NCI-H226 (cell line): ENCODE results near the gene ADARB2.

Experiments used
- DNase-seq: peaks from one replicate; pipeline ENCODE4 v3.0.0-alpha.2; 2015

ADARB2 gene

GRCh38 chr10:1376384-1376945 lies 360.9 kb downstream of the ADARB2 start:
- DNase-seq, result no peak

- DNase-seq, result no peak
Observed at GRCh38 chr10:1375346-1376170, 361.8 kb downstream of the ADARB2 start.

- DNase-seq, result no peak
Observed at GRCh38 chr10:1374511-1375345, 362.6 kb downstream of the ADARB2 start.

- DNase-seq, result no peak
Observed at GRCh38 chr10:1373287-1373686, 364.0 kb downstream of the ADARB2 start.

DNA sequence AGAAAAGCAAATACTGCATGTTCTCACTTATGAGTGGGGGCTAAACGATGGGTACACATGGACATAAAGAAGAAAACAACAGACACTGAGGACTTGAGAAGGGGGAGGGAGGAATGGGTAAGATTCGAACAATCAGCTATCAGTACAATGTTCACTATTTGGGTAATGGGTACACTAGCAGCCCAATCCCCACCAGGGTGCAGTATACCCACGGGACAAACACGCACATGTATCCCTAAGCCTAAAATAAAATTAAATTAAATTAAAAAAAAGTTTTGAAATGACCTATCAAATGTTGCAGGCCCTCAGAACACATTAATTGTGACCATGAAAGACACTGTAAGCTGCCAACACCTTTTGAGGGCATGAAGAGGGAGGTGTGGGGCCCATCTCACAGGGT lies 365.1 kb downstream of the ADARB2 start:
- no peak for DNase-seq

DNA sequence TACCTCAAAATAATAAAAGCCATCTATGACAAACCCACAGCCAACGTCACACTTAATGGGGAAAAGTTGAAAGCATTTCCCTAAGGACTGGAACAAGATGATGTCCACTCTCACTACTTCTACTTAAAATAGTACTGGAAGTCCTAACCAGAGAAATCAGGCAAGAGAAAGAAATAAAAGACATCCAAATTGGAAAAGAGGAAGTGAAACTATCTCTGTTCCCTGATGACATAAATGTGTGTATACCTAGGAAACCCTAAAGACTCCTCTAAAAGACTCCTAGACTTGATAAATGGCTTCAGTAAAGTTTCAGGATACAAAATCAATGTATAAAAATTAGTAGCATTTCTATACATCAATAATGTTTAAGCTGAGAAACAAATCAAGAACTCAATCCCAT lies 367.0 kb downstream of the ADARB2 start:
- DNase-seq, result no peak

GRCh38 chr10:1369665-1370064 lies 367.7 kb downstream of the ADARB2 start:
- no peak for DNase-seq

GRCh38 chr10:1369197-1369596 lies 368.1 kb downstream of the ADARB2 start:
- DNase-seq, result no peak

- DNase-seq, result no peak
Observed at GRCh38 chr10:1368842-1369171, 368.5 kb downstream of the ADARB2 start.

DNA sequence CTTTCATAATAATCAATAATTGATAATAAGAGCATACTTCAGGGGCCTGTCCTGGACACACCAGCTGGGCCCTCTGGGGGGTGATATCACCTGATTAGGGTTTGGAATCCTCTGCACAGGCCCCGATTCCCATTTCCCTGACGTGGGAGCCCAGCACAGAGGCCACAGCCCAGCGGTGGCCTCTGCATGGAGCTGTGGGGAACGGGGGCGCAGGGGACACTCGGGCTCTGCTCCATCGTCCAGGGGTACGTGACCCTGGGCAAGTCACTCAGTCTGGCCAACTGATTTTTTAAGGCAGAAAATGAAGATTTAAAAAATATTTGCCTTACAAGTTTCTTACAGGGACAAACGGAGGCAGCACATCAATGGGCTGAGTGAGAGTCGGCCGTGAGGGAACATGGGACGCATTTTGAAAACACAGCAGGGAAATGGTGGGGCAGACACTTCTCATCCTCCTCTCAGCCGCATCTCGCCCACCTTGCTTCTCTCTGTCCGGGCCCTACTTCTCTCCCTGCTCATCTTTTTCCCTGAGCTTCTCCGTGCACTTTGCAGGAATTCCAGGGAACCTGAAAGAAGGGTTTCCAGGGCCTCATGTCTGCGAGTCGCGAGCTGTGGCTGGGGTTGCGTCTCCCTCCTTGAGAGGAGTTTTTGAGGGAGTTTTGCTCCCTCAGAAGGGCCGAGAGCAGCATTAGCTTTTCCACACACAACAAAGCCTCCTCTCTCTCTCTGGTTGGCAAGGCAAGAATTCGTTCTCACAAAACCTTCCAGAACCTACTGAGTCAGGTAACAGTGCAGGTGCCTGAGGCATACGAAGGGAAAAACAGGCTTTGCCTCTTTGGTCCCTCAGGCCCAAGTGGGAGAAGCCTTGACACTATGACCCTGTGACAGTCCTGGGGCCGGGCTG lies 369.1 kb downstream of the ADARB2 start:
- no peak for DNase-seq

- DNase-seq, result no peak
Observed at GRCh38 chr10:1366811-1367425, 370.4 kb downstream of the ADARB2 start.

- DNase-seq, result no peak
Observed at GRCh38 chr10:1366322-1366691, 371.0 kb downstream of the ADARB2 start.

- no peak for DNase-seq
Observed at GRCh38 chr10:1365540-1366321, 371.6 kb downstream of the ADARB2 start.

DNA sequence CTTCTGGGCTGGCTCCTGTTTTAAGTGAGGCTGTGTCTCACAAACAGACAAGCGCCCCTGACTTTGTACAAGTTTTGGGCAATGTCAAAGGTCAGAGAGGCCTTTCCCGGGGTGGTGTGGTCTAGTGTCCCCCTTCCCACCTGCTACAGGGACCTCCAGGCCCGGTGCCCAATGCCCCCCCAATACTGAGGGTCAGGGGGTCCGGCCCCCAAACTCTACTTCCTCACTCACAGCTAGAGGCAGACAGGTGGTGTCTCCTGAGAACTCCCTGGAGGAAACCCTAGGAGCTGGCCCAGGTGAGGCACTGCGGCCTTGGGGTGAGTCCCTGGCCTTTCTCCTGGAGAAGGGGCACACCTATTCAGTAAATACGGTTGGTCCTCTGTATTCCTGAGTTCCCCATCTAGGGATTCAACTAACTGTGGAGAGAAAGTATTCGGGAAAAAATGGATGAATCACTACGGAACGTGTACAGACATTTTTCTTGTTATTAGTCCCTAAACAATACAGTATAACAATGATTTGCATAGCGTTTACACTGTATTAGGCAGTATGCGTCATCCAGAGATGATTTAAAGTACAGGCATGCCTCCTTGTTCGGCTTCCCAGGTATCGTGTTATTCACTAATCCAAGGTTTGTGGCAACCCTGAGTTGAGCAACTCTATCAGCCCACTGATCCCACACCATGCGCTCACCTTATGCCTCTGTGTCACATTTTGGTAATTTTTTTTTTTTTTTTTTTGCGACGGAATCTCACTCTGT lies 373.0 kb downstream of the ADARB2 start:
- DNase-seq, result no peak

DNA sequence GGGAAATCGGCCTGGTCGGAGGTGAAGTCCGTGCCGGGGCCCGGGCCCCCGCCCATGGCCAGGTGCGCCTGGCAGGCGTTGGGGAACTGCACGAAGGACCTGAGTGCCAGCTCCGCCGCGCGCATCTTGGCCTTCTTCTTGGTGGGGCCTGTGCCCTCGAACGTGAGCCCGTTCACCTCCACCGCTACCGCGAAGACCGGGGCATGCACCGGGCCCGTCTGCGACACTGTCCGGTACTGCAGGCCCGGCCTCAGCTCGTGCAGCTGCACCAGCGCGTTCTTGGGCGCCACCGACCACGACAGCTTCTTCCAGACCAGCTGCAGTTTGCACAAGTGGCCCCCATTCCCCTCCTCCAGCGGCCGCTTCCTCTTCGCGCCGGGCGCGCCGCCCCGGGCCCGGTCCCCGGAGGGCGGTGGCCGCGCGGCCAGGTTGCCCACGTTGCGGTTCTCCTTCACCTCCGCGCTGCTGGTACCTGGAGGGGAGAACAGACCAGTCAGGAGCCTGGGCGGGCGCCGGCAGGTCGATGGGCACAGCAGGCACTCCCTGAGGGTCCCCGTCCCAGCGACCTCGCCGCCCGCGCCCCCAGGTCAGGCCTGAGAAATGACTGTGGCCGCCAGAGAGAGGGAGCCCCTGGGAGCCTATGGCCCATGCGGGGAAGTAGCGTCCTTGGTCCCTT lies 373.7 kb downstream of the ADARB2 start:
- no peak for DNase-seq

- no peak for DNase-seq
Observed at GRCh38 chr10:1362589-1363445, 374.5 kb downstream of the ADARB2 start.

DNA sequence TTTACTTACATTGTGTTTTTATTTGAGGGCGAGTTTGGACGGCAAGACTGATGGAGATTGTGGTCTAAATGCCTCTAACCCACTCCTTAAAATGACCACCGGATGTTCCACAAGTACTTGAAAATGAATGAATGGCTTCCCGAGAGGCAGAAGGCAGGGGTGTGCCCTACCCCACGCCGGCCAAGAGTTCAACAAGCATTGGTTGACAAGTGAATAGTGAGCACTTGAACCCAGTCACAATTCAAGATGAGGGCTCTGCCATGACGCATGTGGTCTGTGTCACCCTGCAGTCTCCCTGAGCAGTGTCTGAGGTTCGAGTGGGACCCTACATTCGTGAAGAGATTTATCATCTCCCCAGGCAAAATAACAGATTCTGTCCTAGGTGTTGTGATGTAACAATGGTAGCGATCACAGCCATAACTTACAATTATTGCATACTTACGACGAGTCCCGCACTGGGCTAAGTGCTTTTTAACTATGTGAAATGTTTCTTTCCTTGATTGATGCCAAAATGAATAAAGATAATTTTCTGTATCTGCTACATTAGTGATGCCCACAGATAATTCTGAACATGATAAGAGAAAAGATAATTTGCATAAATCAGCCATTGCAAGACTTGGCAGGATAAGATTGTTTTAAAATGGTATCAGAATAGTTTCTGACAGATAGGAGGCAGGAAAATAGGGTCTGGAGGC lies 375.8 kb downstream of the ADARB2 start:
- no peak for DNase-seq

DNA sequence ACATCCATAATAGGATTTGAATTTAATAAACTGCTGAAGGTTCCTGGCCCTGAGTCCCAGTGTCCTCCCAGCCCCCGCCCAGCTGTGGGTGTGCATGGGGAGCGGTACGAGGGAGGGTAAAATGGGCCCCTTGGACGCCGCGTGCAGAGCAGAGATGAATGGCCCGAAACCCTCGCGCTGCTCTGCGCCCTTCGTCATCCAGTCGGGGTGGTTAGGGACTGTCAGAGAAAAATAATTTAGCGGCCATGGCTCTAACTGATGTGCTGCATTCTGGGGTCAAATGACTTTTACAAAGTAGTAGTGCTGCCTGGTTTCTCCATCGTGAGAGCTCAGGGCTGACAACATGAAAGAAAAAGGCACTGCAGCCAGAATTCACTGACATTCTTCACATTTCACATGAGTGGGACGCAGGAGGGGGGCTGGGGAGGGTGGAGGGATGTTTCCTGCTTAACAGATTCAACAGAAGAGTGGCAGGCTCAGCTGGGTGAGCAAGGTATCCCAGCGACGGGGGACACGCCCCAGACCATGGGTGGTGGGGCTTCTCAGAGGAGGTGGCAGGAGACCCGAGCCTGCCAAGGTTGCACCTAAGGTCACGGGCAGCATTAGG lies 376.7 kb downstream of the ADARB2 start:
- DNase-seq, result no peak
